Loucy (cell line): Measurements from ENCODE around the gene TMPRSS11B.
"Not testable (repeated sequence)": the region's sequence is repeated elsewhere in the genome, so short reads cannot be mapped to it uniquely, and the experiment has no call there.

ENCODE experiments used
- H2AFZ ChIP-seq: fragments of 200-600 bp; sonication (generic); 2 replicates; pipeline ENCODE4 v1.6.0; 2016; ENCODE audit warnings: antibody characterized with exemption, mild to moderate bottlenecking, low read length, moderate library complexity
- H3F3A ChIP-seq: fragments of 200-600 bp; 2 replicates; pipeline ENCODE4 v1.6.0; 2016; ENCODE audit warnings: antibody characterized with exemption, low read depth, mild to moderate bottlenecking
- H3K27me3 ChIP-seq: fragments of 200-600 bp; sonication (generic); 2 replicates; pipeline ENCODE4 v1.6.1; 2014; ENCODE audit warnings: low read length, mild to moderate bottlenecking; ENCODE audit not compliant: insufficient read depth, poor library complexity, severe bottlenecking
- H3K36me3 ChIP-seq: fragments of 200-600 bp; sonication (generic); 2 replicates; pipeline ENCODE4 v1.6.1; 2016; ENCODE audit warnings: low read length; ENCODE audit not compliant: insufficient read depth
- H3K4me1 ChIP-seq: fragments of 200-600 bp; sonication (generic); 2 replicates; pipeline ENCODE4 v1.5.1; 2014; ENCODE audit warnings: low read length, mild to moderate bottlenecking; ENCODE audit not compliant: insufficient read depth, poor library complexity, severe bottlenecking
- H3K4me2 ChIP-seq: fragments of 200-600 bp; sonication (generic); 2 replicates; pipeline ENCODE4 v1.6.0; 2014; ENCODE audit warnings: antibody characterized with exemption, low read length, low read depth, mild to moderate bottlenecking; ENCODE audit not compliant: poor library complexity, severe bottlenecking
- H3K4me3 ChIP-seq: fragments of 200-600 bp; sonication (generic); 2 replicates; pipeline ENCODE4 v1.5.1; 2014; ENCODE audit warnings: low read length, mild to moderate bottlenecking, mixed read lengths; ENCODE audit not compliant: poor library complexity, severe bottlenecking
- H3K79me2 ChIP-seq: fragments of 200-600 bp; sonication (generic); 2 replicates; pipeline ENCODE4 v1.6.1; 2014; ENCODE audit warnings: low read length; ENCODE audit not compliant: insufficient read depth
- H3K9ac ChIP-seq: fragments of 200-600 bp; sonication (generic); 2 replicates; pipeline ENCODE4 v1.6.0; 2014; ENCODE audit warnings: mild to moderate bottlenecking, low read depth, low read length, moderate library complexity; ENCODE audit not compliant: poor library complexity, severe bottlenecking
- H3K9me2 ChIP-seq: fragments of 200-600 bp; sonication (generic); replicated peaks from 2 replicates; pipeline ENCODE4 v1.6.1; 2016; ENCODE audit warnings: low read depth, low read length, mixed read lengths
- H3K9me3 ChIP-seq: fragments of 200-600 bp; sonication (generic); 2 replicates; pipeline ENCODE4 v1.6.1; 2014; ENCODE audit warnings: mild to moderate bottlenecking, antibody characterized with exemption, low read length, low read depth; ENCODE audit not compliant: insufficient read depth
- H4K20me1 ChIP-seq: fragments of 200-600 bp; sonication (generic); 2 replicates; pipeline ENCODE4 v1.6.0; 2014; ENCODE audit warnings: antibody characterized with exemption, low read length, mild to moderate bottlenecking; ENCODE audit not compliant: insufficient read depth, poor library complexity, severe bottlenecking
- EZH2phosphoT487 ChIP-seq: fragments of 200-600 bp; IDR thresholded peaks from 2 replicates; pipeline ENCODE4 v1.6.1; 2018; ENCODE audit warnings: antibody characterized with exemption, mild to moderate bottlenecking, moderate library complexity, borderline replicate concordance
- TF ChIP-seq, protein P1 (sequence below): fragments of 200-600 bp; sonication (generic); conservative IDR thresholded peaks from 2 replicates; pipeline ENCODE4 v1.5.1; 2014; ENCODE audit warnings: mild to moderate bottlenecking, antibody characterized with exemption, low read length

TMPRSS11B gene

DNA sequence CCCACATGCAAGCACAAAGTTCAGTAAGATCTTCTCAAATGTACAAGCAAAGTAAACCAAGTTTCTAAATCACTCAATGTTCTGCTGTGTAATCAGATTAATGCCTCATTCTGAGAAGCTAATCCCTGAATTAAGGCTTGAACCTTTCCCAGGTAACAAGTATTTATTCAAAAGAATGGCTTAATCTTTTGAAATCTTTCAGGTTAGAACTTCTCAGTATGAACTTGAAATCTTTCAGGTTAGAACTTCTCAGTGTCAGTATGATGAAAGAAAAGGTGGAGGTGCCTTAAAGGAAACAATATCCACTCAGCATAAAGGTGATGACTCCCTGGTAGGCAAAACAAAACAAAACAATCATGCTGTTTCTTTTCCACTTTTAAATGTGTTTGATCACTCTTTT, 29.0 kb downstream of the TMPRSS11B start:
- no peaks in the 10 kb centered on the region for H3F3A ChIP-seq
- H3K9me2 ChIP-seq: no peaks in the 10 kb centered on the region
- H3K27me3 ChIP-seq: no peaks in the 10 kb centered on the region
- no peak for TF ChIP-seq EZH2phosphoT487
- TF ChIP-seq, protein P1, sequence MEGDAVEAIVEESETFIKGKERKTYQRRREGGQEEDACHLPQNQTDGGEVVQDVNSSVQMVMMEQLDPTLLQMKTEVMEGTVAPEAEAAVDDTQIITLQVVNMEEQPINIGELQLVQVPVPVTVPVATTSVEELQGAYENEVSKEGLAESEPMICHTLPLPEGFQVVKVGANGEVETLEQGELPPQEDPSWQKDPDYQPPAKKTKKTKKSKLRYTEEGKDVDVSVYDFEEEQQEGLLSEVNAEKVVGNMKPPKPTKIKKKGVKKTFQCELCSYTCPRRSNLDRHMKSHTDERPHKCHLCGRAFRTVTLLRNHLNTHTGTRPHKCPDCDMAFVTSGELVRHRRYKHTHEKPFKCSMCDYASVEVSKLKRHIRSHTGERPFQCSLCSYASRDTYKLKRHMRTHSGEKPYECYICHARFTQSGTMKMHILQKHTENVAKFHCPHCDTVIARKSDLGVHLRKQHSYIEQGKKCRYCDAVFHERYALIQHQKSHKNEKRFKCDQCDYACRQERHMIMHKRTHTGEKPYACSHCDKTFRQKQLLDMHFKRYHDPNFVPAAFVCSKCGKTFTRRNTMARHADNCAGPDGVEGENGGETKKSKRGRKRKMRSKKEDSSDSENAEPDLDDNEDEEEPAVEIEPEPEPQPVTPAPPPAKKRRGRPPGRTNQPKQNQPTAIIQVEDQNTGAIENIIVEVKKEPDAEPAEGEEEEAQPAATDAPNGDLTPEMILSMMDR: no peak
- H3K9me3 ChIP-seq: no peaks in the 10 kb centered on the region
- no peaks in the 10 kb centered on the region for H4K20me1 ChIP-seq
- no peaks in the 10 kb centered on the region for H3K4me1 ChIP-seq
- no peaks in the 10 kb centered on the region for H3K79me2 ChIP-seq
- H3K4me3 ChIP-seq: no peak overlapping the region
- no peak overlapping the region for H2AFZ ChIP-seq
- H3K9ac ChIP-seq: no peak overlapping the region
- no peak overlapping the region for H3K4me2 ChIP-seq
- H3K36me3 ChIP-seq: no peaks in the 10 kb centered on the region

DNA sequence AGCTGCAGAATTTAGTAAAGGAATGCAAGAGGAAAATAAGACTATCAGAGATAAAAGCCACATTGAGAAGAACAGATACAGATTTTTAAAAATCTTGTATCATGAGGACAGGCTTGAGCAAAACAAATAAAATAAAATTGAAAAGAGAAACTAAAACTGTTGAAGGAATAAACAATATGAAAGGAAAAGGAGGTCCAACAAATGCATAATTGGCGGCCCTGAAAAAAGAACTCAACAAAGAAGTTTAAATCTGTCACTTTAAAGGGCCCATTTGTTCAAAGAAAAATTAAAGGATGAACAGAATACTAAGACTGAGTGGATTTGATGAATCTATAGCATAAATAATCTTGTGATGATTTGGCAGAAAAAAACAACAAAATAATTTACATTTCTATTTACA, 36.5 kb downstream of the TMPRSS11B start:
- TF ChIP-seq EZH2phosphoT487: no peak
- TF ChIP-seq, protein P1: no peak
- no peaks in the 10 kb centered on the region for H3K36me3 ChIP-seq
- H3K4me3 ChIP-seq: no peak overlapping the region
- H2AFZ ChIP-seq: no peak overlapping the region
- no peaks in the 10 kb centered on the region for H3K79me2 ChIP-seq
- H3K9ac ChIP-seq: no peak overlapping the region
- no peaks in the 10 kb centered on the region for H4K20me1 ChIP-seq
- H3K27me3 ChIP-seq: no peaks in the 10 kb centered on the region
- H3K9me2 ChIP-seq: no peaks in the 10 kb centered on the region
- no peaks in the 10 kb centered on the region for H3K9me3 ChIP-seq
- no peaks in the 10 kb centered on the region for H3K4me1 ChIP-seq
- H3F3A ChIP-seq: no peaks in the 10 kb centered on the region
- H3K4me2 ChIP-seq: no peak overlapping the region

DNA sequence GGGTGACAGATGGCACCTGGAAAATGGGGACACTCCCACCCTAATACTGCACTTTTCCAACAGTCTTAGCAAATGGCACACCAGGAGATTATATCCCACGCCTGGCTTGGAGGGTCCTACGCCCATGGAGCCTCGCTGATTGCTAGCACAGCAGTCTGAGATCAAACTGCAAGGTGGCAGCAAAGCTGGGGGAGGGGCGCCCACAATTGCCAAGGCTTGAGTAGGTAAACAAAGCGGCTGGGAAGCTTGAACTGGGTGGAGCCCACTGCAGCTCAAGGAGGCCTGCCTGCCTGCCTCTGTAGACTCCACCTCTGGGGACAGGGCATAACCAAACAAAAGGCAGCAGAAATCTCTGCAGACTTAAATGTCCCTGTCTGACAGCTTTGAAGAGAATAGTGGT, 51.2 kb downstream of the TMPRSS11B start:
- H3K4me2 ChIP-seq, H3K9ac ChIP-seq, H3K27me3 ChIP-seq, H3K9me3 ChIP-seq, H3K79me2 ChIP-seq, H3K36me3 ChIP-seq, H2AFZ ChIP-seq, H3F3A ChIP-seq, H3K4me3 ChIP-seq, H4K20me1 ChIP-seq, H3K9me2 ChIP-seq, H3K4me1 ChIP-seq: not testable (repeated sequence)

DNA sequence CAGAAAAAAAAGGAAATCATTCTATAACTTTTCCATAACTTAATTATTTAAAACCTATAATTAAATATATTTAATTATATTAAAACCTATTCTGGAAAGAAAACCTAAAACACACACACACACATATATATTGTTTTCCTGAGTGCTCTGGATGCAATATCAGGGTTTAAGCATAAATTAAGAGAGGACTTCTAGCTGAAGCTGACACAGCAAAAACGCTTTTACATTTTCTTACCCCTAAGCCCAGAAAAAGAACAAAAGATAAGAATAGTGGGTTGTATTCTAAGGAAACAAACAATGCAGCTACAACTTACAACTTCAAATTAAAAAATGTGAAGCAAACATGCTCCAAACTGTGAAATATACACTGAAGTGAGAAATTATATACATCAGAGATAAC, 52.3 kb downstream of the TMPRSS11B start:
- H3F3A ChIP-seq: no peaks in the 10 kb centered on the region
- H3K4me2 ChIP-seq: no peak overlapping the region
- no peak for TF ChIP-seq EZH2phosphoT487
- TF ChIP-seq, protein P1: no peak
- H3K79me2 ChIP-seq: no peaks in the 10 kb centered on the region
- no peaks in the 10 kb centered on the region for H4K20me1 ChIP-seq
- H3K9ac ChIP-seq: no peak overlapping the region
- no peak overlapping the region for H3K4me3 ChIP-seq
- no peaks in the 10 kb centered on the region for H3K9me3 ChIP-seq
- H3K4me1 ChIP-seq: no peaks in the 10 kb centered on the region
- no peaks in the 10 kb centered on the region for H3K9me2 ChIP-seq
- H3K27me3 ChIP-seq: no peaks in the 10 kb centered on the region
- H3K36me3 ChIP-seq: no peaks in the 10 kb centered on the region
- no peak overlapping the region for H2AFZ ChIP-seq
